ENCODE measurements around the gene KRT28. TPM values are rescaled to one million over a fixed set of nuclear protein-coding genes. Genes with fewer than 3 reads are reported as not detected.

The KRT28 gene
- total RNA-seq, 2 experiments from 2014 or later: not detected

Other genes with a start within 250 kb of the KRT28 start
- gene CCR7, start 234.5 kb downstream of the KRT28 start, total RNA-seq: 100 to 1,000 TPM; 120 to 125 TPM
- gene SMARCE1, start 152.1 kb downstream of the KRT28 start, total RNA-seq: 100 to 1,000 TPM in 1 of 2 experiments, 10 to 100 TPM in 1; 97.7 to 106 TPM
- gene KRT222, start 134.8 kb downstream of the KRT28 start, total RNA-seq: not detected
- gene KRT24, start 96.2 kb downstream of the KRT28 start, total RNA-seq: not detected
- not detected for gene KRT25, start 44.6 kb downstream of the KRT28 start, total RNA-seq
- gene KRT26, start 27.8 kb downstream of the KRT28 start, total RNA-seq: not detected
- not detected for gene KRT27, start 17.4 kb downstream of the KRT28 start, total RNA-seq
- 10 to 100 TPM; 44.6 to 45.2 TPM for gene KRT10, start 22.7 kb upstream of the KRT28 start, total RNA-seq
- gene KRT12, start 67.3 kb upstream of the KRT28 start, total RNA-seq: not detected
- not detected for gene KRT20, start 85.3 kb upstream of the KRT28 start, total RNA-seq
- gene KRT23, start 137.7 kb upstream of the KRT28 start, total RNA-seq: not detected
- gene KRT39, start 167.0 kb upstream of the KRT28 start, total RNA-seq: not detected
- gene KRT40, start 184.4 kb upstream of the KRT28 start, total RNA-seq: not detected
- not detected for gene KRTAP3-3, start 194.2 kb upstream of the KRT28 start, total RNA-seq
- gene KRTAP3-2, start 199.9 kb upstream of the KRT28 start, total RNA-seq: not detected
- not detected for gene KRTAP3-1, start 209.2 kb upstream of the KRT28 start, total RNA-seq
- not detected for gene KRTAP1-5, start 227.2 kb upstream of the KRT28 start, total RNA-seq
- gene KRTAP1-4, start 230.2 kb upstream of the KRT28 start, total RNA-seq: not detected
- not detected for gene KRTAP1-3, start 234.9 kb upstream of the KRT28 start, total RNA-seq
- gene KRTAP1-1, start 241.5 kb upstream of the KRT28 start, total RNA-seq: not detected
- not detected for gene KRTAP2-1, start 247.4 kb upstream of the KRT28 start, total RNA-seq